NCI-H446 treated with DMSO at 0.1 percent for 48 hours (cell line): ENCODE measurements around the gene FOSL1.

ENCODE experiments used
- DNase-seq: peaks from one replicate; lab custom pipeline; 2025; lab: John Stamatoyannopoulos, UW

FOSL1 gene

DNA sequence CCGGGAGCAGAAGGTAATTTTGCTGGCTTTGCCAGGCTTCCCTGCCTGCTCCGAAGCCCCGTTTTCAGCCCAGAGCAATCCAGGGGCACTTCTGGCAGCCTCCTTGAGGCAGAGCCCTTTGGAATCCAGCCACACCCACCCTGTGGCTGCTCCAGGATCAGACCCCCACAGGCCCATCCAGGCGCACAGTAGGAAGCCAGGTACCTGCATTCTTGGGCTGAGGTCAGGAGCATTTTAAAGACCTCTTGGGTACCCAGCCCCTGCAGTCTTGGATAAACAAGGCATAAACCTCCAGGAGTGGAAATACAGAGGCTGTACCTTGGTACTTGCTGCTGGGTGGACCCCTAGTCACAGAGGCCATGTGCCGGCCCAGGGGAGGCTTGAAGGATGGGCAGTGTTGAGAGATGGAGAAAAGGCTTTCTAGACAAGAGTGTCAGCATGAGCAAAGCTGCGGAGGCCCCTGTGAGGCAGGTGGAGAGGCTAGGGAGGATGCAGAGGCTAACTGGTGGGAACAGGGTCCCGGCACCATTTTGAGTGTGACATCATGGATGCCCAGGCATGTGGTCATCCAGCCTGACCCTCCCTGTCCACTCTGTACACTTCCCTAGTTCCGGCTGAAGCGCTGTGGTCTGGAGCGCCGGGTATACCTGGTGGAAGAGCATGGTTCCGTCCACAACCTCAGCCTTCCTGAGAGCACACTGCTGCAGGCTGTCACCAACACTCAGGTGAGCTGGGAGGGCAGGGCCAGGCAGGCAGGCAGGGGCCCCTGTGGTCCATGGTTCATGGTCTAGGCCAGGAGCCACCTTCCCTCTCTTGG is 36.1 kb downstream of the FOSL1 start:
- DNase-seq = no peak

DNA sequence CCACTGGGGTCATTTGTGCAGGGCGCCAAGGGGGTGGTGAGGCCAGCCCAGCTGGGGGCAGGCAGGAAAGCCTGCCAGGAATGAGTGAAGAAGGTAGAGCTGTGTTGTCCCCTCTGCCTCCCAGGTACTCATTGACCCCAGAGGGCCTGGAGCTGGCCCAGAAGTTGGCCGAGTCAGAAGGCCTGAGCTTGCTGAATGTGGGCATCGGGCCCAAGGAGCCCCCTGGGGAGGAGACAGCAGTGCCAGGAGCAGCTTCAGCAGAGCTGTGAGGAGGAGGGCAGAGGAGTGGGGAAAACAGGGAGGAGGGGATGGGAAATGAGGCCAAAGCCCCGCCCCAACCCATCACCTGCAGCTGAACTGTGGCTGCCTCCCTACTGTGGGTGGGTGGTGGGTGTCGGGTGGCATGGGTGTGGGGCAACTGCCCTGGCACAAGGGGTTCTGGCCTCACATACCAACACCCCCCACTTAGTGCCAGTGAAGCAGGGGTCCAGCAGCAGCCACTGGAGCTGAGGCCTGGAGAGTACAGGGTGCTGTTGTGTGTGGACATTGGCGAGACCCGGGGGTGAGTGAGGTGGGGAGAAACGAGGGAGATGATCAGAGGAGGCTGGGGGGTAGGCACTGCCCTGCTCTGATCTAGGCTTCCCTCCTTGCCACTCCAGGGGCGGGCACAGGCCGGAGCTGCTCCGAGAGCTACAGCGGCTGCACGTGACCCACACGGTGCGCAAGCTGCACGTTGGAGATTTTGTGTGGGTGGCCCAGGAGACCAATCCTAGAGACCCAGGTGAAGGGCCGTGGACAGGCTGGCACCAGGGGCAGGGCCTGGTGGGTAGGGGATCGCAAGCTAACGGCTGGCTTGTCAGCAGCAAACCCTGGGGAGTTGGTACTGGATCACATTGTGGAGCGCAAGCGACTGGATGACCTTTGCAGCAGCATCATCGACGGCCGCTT is 37.0 kb downstream of the FOSL1 start:
- DNase-seq = no peak

DNA sequence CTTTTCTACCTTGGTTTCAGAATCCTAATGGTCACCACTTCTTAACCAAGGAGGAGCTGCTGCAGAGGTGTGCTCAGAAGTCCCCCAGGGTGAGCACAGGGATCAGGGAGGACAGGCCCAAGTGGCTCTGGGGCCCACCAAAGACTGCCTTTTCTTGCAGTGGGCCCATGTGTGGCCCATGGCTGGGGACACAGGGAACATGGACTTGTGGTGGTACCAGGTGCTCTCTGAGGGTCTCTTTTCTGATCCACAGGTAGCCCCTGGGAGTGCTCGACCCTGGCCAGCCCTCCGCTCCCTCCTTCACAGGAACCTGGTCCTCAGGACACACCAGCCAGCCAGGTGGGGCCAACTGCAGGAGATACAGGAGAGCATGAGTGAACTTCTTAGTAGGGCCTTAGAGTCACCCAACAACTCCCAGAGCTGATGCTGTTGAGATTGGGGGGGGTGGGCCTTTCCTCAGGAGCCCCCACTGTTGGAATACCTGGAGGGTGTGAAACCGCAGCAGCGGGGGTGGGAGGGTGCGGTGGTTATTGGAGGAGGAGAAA is 37.9 kb downstream of the FOSL1 start:
- no peak for DNase-seq

DNA sequence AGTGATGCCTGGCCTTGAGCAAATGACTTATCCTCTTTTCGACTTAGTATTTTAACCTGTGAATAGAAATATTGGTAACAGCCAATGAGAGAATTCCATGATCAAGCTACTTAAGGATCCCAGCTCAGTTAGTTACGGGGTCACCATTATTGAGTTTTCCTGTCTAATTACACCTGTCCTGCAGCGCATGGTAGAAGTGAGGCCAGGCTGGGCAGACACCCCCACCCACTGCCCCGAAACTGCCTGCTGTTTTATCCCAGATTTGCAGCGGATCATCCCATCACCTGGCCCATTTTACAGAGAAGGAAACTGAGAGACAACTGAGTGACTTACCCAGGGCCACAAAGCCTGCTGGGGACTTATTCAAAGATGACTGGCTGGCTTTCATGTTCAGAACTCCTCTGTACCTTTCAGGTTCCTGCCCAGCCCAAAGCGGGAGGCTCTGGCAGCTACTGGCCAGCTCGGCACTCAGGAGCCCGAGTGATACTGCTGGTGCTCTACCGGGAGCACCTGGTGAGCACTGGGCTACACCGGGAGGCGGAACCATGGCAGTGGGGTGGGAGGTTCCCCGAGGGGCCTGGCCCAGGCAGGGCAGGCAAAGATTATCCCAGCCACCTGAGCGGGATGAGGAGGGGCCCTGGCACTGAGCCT is 38.5 kb downstream of the FOSL1 start:
- DNase-seq = no peak

DNA sequence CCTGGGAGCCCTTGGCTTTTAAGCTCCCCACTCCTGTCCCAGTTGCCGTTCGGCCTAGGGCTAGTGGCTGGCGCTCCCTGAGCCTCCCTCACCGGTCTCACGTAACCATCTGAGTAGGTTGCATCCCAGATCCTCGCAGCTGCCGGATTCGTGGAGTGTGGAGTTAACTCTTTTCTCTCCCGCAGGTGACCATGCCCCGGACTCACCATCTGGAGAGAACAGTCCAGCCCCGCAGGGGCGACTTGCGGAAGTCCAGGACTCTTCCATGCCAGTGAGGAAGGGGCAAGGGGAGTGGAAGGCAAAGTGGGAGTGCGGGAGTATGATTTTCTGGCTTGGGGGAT is 39.1 kb downstream of the FOSL1 start:
- DNase-seq = no peak

DNA sequence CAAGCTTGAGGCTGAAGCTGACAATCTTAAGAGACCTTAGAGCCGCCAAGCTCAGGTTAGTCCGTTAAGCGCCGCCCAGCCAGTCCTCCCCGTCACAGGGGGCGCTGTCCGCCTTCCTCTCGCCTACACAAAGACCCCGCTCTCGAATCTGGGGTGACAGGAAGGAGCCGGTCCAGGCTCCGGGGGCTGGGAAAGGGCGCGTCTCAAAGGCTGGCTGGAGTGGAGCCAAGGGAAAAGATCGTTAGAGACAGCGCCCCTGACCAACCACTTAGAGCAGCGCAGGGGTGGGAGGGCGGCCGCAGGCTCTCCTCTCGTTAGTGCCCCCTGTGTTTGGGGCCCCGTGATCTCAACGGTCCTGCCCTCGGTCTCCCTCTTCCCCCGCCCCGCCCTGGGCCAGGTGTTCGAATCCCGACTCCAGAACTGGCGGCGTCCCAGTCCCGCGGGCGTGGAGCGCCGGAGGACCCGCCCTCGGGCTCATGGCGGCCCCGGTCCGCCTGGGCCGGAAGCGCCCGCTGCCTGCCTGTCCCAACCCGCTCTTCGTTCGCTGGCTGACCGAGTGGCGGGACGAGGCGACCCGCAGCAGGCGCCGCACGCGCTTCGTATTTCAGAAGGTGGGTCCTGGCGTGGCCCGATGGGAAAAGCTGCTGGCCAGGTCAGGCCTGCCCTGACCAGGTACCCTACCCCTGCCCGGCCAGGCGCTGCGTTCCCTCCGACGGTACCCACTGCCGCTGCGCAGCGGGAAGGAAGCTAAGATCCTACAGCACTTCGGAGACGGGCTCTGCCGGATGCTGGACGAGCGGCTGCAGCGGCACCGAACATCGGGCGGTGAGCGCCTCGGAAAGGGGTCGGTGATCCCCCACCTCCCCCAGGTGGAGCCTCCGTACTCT is 39.7 kb downstream of the FOSL1 start, which contains the start of gene MUS81:
Gene MUS81, plus strand, starts transcription at position 156 of the 887 bp plus-strand sequence. Its CDS starts 321 bp downstream, at position 477.
- peak; percentile 95 for DNase-seq

DNA sequence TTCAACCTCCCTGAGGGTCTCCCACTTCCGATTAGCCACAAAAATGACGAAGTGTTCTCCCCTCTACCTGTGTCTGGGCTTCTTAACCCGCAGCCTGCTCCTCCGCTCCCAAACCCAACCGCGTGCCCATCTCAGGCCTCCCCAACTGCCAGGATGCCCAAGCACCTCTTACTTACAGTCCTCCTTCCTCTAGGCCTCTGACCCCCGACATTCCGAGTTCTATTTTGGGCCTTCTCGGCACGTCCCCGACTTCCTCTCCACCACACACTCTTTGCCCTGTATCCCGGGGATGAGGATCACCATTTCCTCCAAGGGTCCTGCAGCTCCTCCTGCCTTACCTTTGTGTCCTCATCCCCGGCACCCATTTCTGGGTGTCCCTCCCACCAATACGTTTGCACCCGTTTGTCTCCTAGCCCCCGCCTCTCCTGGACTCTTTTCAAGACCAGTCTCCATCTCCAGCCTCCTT is 40.3 kb downstream of the FOSL1 start:
- DNase-seq = no peak

DNA sequence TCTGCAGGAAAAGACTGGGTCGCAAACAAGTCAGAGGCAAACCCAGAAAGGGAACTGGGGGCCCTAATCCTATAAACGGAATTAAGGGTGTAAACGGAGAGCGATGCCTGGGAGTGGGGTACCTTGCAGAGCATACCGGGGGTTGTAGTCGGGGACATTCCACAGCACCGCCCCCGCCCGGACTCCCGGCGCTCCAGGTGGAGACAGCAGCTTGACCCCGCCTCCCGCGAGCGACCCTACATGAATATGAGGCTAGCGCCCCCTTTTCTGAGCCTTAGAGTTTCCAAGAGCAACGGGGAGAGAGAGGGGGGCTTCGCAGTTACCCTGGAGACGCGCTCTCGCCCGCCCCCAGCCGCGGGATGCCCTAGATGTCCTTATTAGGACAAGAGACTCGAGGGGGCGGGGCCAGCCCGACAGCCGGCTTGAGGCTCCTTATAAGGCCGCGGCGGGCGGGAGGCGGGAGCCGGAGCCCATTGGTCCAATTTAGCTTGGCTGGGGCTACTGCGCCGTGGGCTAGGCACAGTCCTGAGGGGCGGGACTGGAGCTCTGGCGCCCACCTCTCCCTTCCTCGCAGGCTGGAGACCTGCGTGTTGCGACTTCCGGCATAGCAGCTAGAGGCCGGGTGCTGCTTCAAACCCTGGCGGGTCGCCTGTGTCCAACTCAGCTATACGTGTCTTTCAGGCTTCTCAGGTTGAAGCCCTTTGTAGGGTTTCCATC is 40.9 kb downstream of the FOSL1 start:
- peak; percentile 99 for DNase-seq

DNA sequence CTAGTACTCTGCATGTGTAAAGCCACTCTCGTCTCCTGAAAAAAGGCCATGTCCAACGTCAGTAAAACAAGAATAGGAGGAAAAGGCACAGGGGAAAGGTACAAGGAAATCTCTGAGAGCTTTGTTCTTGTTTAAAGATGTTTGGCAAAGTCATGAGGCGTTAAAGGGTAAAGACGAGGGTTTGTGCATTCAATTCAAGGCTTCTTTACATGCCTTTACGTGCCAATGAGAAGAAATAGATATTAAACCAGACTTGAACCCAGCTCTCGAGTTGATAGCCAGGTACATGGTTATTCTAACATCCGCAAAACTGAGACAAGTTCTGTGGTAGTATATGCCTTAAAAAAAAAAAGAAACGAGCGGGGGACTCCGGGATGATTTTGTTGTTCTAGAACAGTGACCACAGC is 41.5 kb downstream of the FOSL1 start:
- DNase-seq = no peak

DNA sequence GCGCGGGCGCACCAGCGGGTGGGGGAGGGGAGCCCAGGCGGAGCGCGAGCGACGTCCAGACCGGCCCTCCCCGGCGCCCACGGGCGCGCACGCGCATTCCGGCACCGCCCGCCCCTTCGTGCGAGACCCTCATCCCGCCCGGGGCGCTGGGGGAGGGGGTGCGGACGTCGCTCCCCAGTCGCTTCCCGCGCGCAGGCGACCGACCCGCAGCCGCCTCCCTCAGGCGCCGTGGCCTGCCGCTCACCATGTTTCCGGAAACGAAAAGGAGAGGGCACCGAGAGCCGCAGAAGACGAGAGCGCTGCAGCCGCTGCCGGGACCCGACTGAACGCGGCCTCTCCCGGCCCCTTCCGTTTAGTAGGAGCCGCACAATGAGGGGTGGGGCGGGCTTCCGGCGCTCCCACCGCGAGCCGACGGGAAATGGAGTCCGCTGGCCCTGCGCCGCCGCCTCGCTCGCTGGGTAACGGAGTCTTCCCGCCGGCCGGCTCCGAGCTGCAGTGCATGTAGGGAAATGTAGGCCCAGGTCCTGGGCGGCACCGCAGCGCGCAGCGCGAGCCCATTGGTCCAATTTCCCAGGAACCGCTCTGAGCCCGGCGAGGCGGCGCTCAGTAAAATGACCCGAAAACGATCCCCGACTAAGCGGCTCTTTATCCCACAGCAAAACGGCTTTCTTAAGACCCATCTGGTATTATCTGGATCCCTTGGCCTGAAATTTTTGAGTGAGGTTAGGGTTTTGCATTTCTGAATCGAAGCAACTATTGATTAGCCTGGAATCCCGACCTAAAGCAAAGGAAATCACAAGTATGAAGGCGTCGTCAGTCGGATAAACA is 42.1 kb downstream of the FOSL1 start, which contains the start of gene CFL1:
Gene CFL1, minus strand, starts transcription at position 328 of the 828 bp plus-strand sequence. Its CDS starts 81 bp downstream, at position 247.
- peak; percentile 98 for DNase-seq

DNA sequence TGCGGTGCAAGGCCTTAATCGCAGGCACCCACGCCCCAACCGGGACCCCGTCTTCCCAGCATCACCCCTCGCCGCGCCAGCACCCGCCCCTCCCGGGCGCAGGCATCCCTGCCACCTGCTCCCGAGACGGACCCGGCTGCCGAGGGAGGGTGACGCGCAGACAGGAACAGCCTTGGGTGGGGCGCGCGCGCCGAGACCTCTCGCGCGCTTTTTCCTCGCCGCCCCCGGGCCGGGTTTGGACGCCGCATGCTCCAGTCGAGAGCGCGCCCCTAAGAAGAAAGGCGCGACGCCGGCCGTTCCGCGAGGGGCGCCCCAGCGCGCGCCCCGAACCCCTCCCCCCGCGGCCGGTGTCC is 42.7 kb downstream of the FOSL1 start:
- DNase-seq = no peak

DNA sequence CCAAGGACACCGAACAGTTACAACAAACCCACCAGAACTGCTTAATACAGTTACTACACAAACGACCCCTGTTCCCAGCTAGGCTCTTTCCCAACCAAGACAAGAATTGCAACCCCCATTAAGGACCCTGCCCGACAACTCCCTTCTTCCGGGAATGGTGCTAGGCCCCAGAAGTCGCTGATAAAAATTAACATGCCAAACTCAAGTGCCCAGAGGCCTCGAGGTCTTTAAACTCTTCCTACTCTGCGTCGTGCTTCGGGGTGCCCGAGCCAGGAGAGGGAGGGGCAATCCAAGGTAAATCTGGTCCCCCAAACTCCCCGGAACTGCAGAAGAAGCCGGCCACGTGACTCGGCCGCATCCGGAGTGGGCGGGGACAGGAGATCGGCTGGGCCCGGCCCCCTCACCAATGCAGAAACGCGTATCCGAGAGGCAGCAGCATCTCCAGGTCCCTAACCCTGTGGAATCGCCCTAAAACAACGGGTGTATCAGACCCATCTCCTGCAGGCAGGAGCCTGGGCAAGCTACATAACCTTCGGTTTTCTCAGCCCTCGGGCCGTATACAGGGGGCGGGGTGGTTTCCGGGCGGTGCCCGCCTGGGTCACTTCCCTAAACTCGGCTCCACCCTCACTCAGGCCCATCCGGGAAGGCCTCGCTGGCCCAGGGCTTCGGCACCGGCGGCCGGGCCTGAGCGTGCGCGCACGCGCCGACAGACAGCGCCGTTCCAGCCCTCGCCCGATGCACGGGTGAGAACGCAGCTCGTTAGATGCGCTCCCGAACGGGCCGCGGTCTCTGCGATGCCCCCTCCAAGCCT is 43.3 kb downstream of the FOSL1 start:
- peak; percentile 42 for DNase-seq

DNA sequence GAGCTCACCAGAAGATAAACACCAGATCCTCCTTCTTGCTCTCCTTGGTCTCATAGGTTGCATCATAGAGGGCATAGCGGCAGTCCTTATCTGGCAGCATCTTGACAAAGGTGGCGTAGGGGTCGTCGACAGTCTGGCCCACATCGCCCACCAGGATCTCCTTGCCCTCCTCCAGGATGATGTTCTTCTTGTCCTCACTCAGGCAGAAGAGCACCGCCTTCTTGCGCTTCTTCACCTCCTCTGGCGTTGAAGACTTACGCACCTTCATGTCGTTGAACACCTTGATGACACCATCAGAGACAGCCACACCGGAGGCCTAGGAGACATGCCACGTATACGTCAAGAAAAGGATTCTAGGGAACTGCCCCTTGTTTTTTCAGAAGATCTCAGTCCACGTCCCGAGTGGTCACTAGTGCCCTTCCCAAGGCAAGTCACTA is 44.2 kb downstream of the FOSL1 start:
- no peak for DNase-seq

DNA sequence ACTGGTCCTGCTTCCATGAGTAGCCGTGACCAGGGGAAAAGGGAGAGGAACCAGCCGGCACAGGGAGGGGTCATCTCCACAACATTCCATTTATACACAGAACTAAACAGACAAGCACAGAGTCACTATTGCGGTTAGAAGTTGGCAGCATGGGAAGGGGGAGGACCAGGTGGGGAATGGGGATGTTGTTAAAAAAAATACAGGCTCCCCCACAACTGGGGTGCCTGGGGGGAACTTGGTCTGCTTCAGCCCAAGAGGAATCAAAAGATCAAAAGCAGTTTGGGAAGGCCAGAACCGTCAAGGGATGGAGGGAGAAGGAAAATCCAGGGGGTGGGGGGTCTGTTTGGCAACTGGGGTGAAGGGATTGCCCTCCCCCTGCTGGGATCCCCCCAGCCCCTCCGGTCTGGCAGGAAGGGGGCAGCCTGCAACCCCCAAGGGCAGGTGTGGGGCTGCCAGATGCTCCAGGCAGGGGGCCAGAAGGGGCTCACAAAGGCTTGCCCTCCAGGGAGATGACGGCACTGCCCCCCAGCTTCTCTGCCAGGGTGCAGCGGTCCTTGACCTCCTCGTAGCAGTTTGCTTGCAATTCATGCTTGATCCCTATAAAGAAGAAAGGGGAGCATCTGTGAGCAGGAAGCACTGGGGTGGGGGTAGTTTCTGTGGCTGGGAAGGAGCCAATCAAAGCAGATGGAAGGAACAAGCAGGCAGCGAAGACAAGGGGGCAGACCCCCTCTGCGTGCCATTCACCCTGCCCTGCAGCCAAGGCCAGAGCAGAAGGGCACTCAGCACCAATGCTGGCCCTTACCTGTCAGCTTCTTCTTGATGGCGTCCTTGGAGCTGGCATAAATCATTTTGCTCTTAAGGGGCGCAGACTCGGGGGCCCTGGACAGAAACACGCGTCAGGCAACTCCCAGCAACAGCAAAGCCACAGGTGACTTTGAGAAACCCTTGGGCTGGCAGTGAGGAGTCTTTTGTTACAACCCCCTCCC is 45.0 kb downstream of the FOSL1 start:
- no peak for DNase-seq

DNA sequence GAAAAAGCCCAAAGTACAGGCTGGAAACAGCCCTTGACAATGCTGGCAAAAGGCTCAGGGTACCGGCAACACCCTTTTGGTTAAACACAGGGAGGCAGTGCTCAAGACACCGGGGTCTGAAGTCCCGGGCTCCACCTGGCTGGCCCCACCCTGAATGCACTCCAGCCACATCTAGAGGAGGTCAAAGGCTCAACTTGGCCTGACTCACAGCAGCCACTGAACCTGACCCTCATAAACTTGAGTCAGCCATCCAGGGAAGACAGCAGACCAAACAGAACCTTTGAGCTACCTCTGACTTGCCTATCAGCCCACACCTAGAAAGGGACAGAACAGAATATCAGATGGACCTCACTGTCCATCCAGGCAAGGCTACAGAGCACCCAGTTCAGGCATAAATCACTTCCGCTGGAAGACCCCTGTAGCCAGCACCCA is 46.0 kb downstream of the FOSL1 start:
- no peak for DNase-seq

DNA sequence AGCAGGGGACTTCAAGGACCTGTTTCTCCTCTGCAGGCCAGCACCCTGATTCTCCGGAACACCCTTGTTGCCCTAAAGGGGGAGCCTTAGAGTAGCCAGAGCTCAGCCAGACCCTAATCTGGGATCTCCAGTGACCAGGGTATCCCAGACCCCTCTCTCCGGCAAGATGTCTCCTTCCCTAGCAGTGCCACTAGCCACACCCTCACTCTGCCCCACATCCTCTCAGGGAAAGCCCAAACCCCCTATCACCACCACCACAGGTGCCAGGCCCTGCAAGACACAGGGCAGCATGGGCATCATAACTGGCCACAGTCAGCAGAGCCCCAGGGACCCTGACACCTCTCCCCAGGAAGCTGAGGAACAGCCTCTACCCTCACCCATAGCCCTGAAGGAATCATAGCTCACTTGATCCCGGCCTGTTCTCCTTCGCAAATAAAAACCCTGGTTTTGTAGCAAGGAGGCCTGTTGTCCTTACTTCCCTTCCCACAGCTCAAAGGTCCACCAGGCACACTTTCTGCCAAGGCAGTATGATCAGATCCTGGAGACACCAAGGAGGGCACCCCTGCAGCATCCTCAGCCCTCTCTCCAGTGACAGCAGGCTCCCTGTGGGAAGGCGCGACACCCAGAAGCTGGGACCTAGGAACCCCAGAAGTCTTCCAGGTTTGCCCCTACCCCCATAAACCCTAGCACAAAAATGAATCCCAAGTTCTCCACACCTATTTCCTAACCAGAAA is 46.8 kb downstream of the FOSL1 start:
- DNase-seq = no peak
